ENCODE results near the gene RYK. TPM values are rescaled to one million over a fixed set of nuclear protein-coding genes. Genes with fewer than 3 reads are reported as not detected.

RYK gene
- total RNA-seq, 1 experiment from 2014 or later, result 135 TPM

DNA sequence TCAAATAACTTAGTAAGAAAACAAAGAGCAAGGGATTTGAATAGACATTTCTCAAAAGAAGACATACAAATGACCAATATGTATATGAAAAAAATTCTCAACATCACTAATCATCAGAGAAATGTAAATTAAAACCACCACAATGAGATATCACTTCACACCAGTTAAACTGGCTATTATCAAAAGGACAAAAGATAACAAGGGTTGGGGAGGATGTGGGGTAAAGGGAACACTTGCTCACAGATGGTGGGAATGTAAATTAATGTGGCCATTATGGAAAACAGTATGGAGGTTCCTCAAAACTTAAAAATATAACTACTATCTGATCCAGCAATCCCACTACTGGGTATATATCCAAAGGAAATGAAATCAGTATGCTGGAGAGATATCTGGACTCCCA is 46.0 kb upstream of the RYK start:
- Mint-ChIP-seq H3K9me3 (ENCODE audit: low read depth, unreplicated experiment) (peaks cover 7% of the 10 kb centered on the region), H3K27ac (ENCODE audit: unreplicated experiment) (no peak overlapping the region), H3K36me3 (ENCODE audit: insufficient read depth, unreplicated experiment) (no peaks in the 10 kb centered on the region), H3K4me1 (ENCODE audit: low read depth, unreplicated experiment) (no peaks in the 10 kb centered on the region), H3K4me3 (ENCODE audit: low read depth, unreplicated experiment) (no peak overlapping the region), H3K27me3 (ENCODE audit: unreplicated experiment) (no peaks in the 10 kb centered on the region)
- intact Hi-C loops (cut with micrococcal nuclease; ENCODE audit: unreplicated experiment), result loop anchor here (5.0 kb wide), 1 partner anchor 364 kb away; no protein-coding TSS in a partner anchor
- TF ChIP-seq, protein P1, sequence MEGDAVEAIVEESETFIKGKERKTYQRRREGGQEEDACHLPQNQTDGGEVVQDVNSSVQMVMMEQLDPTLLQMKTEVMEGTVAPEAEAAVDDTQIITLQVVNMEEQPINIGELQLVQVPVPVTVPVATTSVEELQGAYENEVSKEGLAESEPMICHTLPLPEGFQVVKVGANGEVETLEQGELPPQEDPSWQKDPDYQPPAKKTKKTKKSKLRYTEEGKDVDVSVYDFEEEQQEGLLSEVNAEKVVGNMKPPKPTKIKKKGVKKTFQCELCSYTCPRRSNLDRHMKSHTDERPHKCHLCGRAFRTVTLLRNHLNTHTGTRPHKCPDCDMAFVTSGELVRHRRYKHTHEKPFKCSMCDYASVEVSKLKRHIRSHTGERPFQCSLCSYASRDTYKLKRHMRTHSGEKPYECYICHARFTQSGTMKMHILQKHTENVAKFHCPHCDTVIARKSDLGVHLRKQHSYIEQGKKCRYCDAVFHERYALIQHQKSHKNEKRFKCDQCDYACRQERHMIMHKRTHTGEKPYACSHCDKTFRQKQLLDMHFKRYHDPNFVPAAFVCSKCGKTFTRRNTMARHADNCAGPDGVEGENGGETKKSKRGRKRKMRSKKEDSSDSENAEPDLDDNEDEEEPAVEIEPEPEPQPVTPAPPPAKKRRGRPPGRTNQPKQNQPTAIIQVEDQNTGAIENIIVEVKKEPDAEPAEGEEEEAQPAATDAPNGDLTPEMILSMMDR (IDR thresholded peaks at IDR 0.05; ENCODE audit: unreplicated experiment), result no peak
- CTCF ChIA-PET, result no interaction called here
- no TSS peak for BruUV-seq (replicated peaks)
- no peak for DNase-seq

DNA sequence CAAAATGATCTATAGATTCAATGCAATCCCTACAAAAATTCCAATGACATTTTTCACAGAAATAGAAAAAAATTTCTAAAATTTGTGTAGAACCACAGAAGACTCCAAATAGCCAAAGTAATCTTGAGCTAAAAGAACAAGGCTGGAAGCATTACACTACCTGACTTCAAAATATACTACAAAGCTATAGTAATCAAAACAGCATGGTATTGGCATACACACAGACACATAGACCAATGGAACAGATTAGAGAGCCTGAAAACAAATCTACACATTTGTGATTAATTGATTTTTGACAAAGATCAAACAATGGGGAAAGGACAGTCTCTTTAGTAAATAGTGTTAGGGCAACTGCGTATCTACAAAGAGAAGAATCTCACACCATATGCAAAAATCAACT is 45.3 kb upstream of the RYK start:
- Mint-ChIP-seq H3K36me3 (ENCODE audit: insufficient read depth, unreplicated experiment) (no peaks in the 10 kb centered on the region), H3K4me1 (ENCODE audit: low read depth, unreplicated experiment) (no peaks in the 10 kb centered on the region), H3K27ac (ENCODE audit: unreplicated experiment) (no peak overlapping the region), H3K27me3 (ENCODE audit: unreplicated experiment) (no peaks in the 10 kb centered on the region), H3K9me3 (ENCODE audit: low read depth, unreplicated experiment) (peaks cover 7% of the 10 kb centered on the region), H3K4me3 (ENCODE audit: low read depth, unreplicated experiment) (no peak overlapping the region)
- TF ChIP-seq, protein P1 (IDR thresholded peaks at IDR 0.05; ENCODE audit: unreplicated experiment), result no peak
- CTCF ChIA-PET, result no interaction called here
- no TSS peak for BruUV-seq (replicated peaks)
- intact Hi-C loops (cut with micrococcal nuclease; ENCODE audit: unreplicated experiment), result loop anchor here (5.0 kb wide), 1 partner anchor 364 kb away; no protein-coding TSS in a partner anchor
- no peak for DNase-seq

DNA sequence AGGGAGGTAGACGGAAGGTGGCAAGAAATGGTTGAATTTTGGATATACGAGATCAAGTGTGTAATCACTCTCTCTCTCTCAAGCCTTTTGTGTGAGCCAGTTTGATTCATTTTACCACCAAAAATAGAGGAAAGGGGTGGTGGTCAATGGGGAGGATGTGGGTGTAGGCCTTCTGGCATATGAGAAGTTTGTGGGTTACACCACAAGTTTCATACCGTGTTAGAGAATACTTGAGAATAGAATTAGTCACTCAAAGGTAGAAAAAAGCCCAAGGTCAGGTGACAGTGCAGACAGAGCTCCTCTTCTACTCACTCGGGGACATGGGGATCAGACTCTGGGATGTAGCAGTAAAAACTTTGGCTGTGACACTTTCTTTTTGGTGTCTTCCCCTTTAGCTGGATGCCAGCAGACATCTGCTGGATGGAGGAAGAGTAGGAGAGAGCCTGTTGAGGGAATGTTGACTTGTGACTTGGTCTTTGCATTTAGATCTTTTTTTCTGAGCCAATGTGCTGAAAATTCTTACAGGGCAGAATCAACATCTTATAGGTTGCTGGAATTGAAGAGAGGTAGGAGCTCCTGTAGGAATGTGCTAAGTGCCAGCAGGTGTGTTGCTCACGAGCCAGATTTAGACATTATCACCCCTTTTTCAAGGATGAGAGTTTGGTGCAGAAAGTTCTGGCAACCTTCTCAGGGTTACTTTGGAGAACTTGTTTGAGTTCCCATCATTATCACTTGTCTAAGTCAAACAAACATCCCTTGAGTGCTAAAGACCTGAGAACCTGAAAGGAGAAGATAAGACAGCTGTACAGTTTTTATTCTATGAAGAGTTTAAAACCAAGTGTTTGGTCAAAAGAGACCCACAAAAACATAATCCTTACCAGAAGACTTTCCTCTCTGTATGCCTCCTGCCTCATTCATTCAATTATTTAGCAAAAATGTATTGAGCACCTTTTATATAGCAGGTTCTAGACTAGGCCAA is 43.9 kb upstream of the RYK start:
- Mint-ChIP-seq H3K4me3 (ENCODE audit: low read depth, unreplicated experiment) (no peak overlapping the region), H3K27ac (ENCODE audit: unreplicated experiment) (no peak overlapping the region), H3K36me3 (ENCODE audit: insufficient read depth, unreplicated experiment) (no peaks in the 10 kb centered on the region), H3K9me3 (ENCODE audit: low read depth, unreplicated experiment) (peaks cover 7% of the 10 kb centered on the region), H3K4me1 (ENCODE audit: low read depth, unreplicated experiment) (no peaks in the 10 kb centered on the region), H3K27me3 (ENCODE audit: unreplicated experiment) (no peaks in the 10 kb centered on the region)
- intact Hi-C loops (cut with micrococcal nuclease; ENCODE audit: unreplicated experiment), result loop anchor here (5.0 kb wide), 1 partner anchor 362 kb away; no protein-coding TSS in a partner anchor
- TF ChIP-seq, protein P1 (IDR thresholded peaks at IDR 0.05; ENCODE audit: unreplicated experiment), result no peak
- BruUV-seq (replicated peaks), result no TSS peak
- no peak for DNase-seq
- CTCF ChIA-PET, result interaction anchor here (1.0 kb wide), 1 partner anchor 58 kb away, joined by 3 read pairs; no protein-coding TSS in a partner anchor

DNA sequence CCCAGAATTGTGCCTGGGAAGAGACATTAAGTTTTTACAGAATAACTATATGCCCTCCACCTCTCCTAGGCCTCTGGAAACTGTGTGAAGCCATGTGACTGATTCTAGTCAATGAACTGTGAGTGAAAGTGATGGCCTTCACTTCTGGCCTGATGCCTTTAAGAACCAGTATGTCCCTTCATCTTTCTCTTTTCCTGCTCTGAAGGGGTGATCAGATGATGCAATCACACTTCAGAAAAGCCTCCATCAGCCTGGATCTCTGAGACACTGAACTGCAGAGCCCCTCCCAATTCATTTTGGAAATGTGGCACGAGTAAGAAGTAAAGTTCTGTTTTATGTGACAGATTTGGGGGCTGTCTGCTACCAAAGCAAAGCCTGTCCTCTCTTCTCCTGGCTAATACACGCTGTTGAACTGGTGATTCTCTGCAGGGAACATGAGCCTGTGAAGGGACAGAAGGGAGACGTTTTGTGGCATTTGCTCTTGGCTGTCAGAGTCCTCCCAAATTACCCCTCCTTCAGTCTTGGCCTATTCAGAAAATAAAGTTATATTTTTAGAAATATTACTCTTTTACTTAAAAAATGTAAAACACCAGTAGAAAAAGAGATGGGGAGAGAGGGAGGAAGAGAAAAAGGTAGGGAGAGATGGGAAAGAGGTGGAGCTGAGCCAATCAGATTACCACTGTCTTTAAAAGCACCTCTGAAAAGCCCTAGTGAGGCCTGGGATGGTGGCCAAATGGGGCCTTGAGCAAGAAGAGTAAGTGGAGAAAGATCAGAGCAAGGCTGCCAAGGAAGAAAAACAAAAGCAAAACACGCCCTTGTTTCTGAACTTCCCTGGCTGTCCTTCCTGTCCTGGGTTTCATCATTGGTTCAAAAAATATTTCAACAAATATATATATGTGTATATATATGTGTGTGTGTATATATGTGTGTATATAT is 40.9 kb upstream of the RYK start:
- Mint-ChIP-seq H3K27ac (ENCODE audit: unreplicated experiment) (no peak overlapping the region), H3K27me3 (ENCODE audit: unreplicated experiment) (peaks cover 20% of the 10 kb centered on the region), H3K9me3 (ENCODE audit: low read depth, unreplicated experiment) (peaks cover 7% of the 10 kb centered on the region), H3K36me3 (ENCODE audit: insufficient read depth, unreplicated experiment) (no peaks in the 10 kb centered on the region), H3K4me1 (ENCODE audit: low read depth, unreplicated experiment) (no peaks in the 10 kb centered on the region), H3K4me3 (ENCODE audit: low read depth, unreplicated experiment) (no peak overlapping the region)
- no TSS peak for BruUV-seq (replicated peaks)
- TF ChIP-seq, protein P1 (IDR thresholded peaks at IDR 0.05; ENCODE audit: unreplicated experiment), result no peak
- no peak for DNase-seq
- intact Hi-C loops (cut with micrococcal nuclease; ENCODE audit: unreplicated experiment), result no loop called here
- CTCF ChIA-PET, result no interaction called here
